LNCAP (cell line): ENCODE measurements around the gene ZBTB7A.

ENCODE experiments used
- CTCF ChIP-seq: fragments of 450-650 bp; IDR thresholded peaks from 2 replicates; pipeline ENCODE4 v1.5.1; 2017; ENCODE audit warnings: mild to moderate bottlenecking

The ZBTB7A gene

GRCh38 chr19:4064149-4064495 is 2.6 kb downstream of the ZBTB7A start:
- TF ChIP-seq CTCF: no peak

GRCh38 chr19:4063369-4064148 is 3.1 kb downstream of the ZBTB7A start:
- TF ChIP-seq CTCF: peak; percentile 27; the same call in 1 of the 2 replicates

- TF ChIP-seq CTCF: no peak
Observed at GRCh38 chr19:4062419-4063368, 4.0 kb downstream of the ZBTB7A start.

GRCh38 chr19:4061683-4062418 is 4.8 kb downstream of the ZBTB7A start:
- no peak for TF ChIP-seq CTCF

- TF ChIP-seq CTCF: no peak
Observed at GRCh38 chr19:4061178-4061682, 5.5 kb downstream of the ZBTB7A start.

- no peak for TF ChIP-seq CTCF
Observed at GRCh38 chr19:4060621-4061177, 6.0 kb downstream of the ZBTB7A start.
